HFF-Myc (cell line): ENCODE measurements around the gene RFX8.

Source experiments
- DNase-seq: peaks from one replicate; pipeline ENCODE4 v3.0.0-alpha.2; 2011; ENCODE audit warnings: low read depth; ENCODE audit errors: extremely low read depth
- H3K4me3 ChIP-seq: replicated peaks from 2 replicates; pipeline ENCODE4 v1.5.1; 2011; ENCODE audit warnings: low read depth, mild to moderate bottlenecking, control low read depth, low read length
- CTCF ChIP-seq: IDR thresholded peaks from 2 replicates; pipeline ENCODE4 v1.5.1; 2012; ENCODE audit warnings: mild to moderate bottlenecking, low read depth, low read length, control low read depth; ENCODE audit errors: missing control alignments

RFX8 gene

GRCh38 chr2:101474731-101475384, at the start of gene RFX8:
Gene RFX8, minus strand, starts transcription at chr2:101475112. Its CDS starts 8,264 bp downstream, at chr2:101466848.
- TF ChIP-seq CTCF, result no peak
- DNase-seq, result peak; percentile 90
- H3K4me3 ChIP-seq, result peak within 1 kb of the TSS; percentile 66

GRCh38 chr2:101521487-101521886, 46.6 kb upstream of the RFX8 start:
- H3K4me3 ChIP-seq, result no peak overlapping the region
- no peak for DNase-seq

GRCh38 chr2:101520246-101520645, 45.3 kb upstream of the RFX8 start:
- TF ChIP-seq CTCF, result no peak
- H3K4me3 ChIP-seq, result no peak overlapping the region
- no peak for DNase-seq

More at GRCh38 chr2:101521487-101521886, 46.6 kb upstream of the RFX8 start:
- no peak for TF ChIP-seq CTCF

GRCh38 chr2:101518578-101519492, 43.9 kb upstream of the RFX8 start:
- no peak for DNase-seq
- no peak overlapping the region for H3K4me3 ChIP-seq
- TF ChIP-seq CTCF, result no peak

GRCh38 chr2:101517758-101518271, 42.9 kb upstream of the RFX8 start:
- no peak overlapping the region for H3K4me3 ChIP-seq
- DNase-seq, result peak; percentile 65
- no peak for TF ChIP-seq CTCF

GRCh38 chr2:101516823-101517690, 42.1 kb upstream of the RFX8 start:
- TF ChIP-seq CTCF, result no peak
- no peak overlapping the region for H3K4me3 ChIP-seq
- DNase-seq, result peak; percentile 87
